ENCODE results near the gene ATAD3A.

ATAD3A gene

GRCh38 chr1:1535201-1536018 is 23.4 kb downstream of the ATAD3A start:
- DNase-seq (ENCODE audit: low read depth), result no peak
- no peak overlapping the region for H3K4me3 ChIP-seq (ENCODE audit: control insufficient read depth, low read depth, low read length)
- no peak for TF ChIP-seq CTCF (IDR thresholded peaks at IDR 0.05; ENCODE audit: control insufficient read depth, insufficient read depth, low read depth, low read length, missing control alignments)

GRCh38 chr1:1536019-1536937 is 24.3 kb downstream of the ATAD3A start:
- DNase-seq (ENCODE audit: low read depth), result no peak

GRCh38 chr1:1536938-1537546 is 25.1 kb downstream of the ATAD3A start:
- H3K4me3 ChIP-seq (ENCODE audit: control insufficient read depth, low read depth, low read length), result no peak overlapping the region
- DNase-seq (ENCODE audit: low read depth), result no peak
- no peak for TF ChIP-seq CTCF (IDR thresholded peaks at IDR 0.05; ENCODE audit: control insufficient read depth, insufficient read depth, low read depth, low read length, missing control alignments)

More at GRCh38 chr1:1536019-1536937, 24.3 kb downstream of the ATAD3A start:
- TF ChIP-seq CTCF (IDR thresholded peaks at IDR 0.05; ENCODE audit: control insufficient read depth, insufficient read depth, low read depth, low read length, missing control alignments), result no peak
- H3K4me3 ChIP-seq (ENCODE audit: control insufficient read depth, low read depth, low read length), result no peak overlapping the region

- TF ChIP-seq CTCF (IDR thresholded peaks at IDR 0.05; ENCODE audit: control insufficient read depth, insufficient read depth, low read depth, low read length, missing control alignments), result no peak
- no peak for DNase-seq (ENCODE audit: low read depth)
- no peak overlapping the region for H3K4me3 ChIP-seq (ENCODE audit: control insufficient read depth, low read depth, low read length)
Observed at GRCh38 chr1:1537626-1538250, 25.8 kb downstream of the ATAD3A start.

- no peak for DNase-seq (ENCODE audit: low read depth)
- no peak overlapping the region for H3K4me3 ChIP-seq (ENCODE audit: control insufficient read depth, low read depth, low read length)
- no peak for TF ChIP-seq CTCF (IDR thresholded peaks at IDR 0.05; ENCODE audit: control insufficient read depth, insufficient read depth, low read depth, low read length, missing control alignments)
Observed at GRCh38 chr1:1538334-1538733, 26.4 kb downstream of the ATAD3A start.

GRCh38 chr1:1538989-1539309 is 27.0 kb downstream of the ATAD3A start:
- TF ChIP-seq CTCF (IDR thresholded peaks at IDR 0.05; ENCODE audit: control insufficient read depth, insufficient read depth, low read depth, low read length, missing control alignments), result no peak
- DNase-seq (ENCODE audit: low read depth), result no peak
- peak overlapping the region; percentile 47 for H3K4me3 ChIP-seq (ENCODE audit: control insufficient read depth, low read depth, low read length)
